Measurements from ENCODE around the gene CELF2. TPM values are rescaled to one million over a fixed set of nuclear protein-coding genes. Genes with fewer than 3 reads are reported as not detected.

Gene CELF2
- total and polyA plus RNA-seq, 10 donors, result 13.5 to 180 (median 105) TPM

DNA sequence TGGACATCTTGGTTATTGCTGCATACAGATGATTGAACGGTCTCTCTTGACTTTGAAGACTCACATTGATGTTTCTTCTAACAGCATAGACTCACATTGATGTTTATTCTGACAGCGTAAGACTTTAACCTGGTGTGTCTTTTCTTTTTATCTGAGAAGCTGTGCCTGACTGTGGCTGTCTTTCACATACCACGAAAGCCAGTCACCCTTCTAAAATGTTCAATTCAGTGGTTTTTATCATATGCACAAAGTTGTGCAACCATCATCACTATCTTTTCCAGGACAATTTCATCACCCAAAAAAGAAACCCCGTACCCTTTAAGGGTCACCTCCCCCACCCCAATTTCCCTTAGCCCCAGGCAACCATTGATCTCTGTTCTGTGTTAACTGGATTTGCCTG lies 24.7 kb downstream of the CELF2 start:
- DNase-seq, result no peak
- H3K4me3 ChIP-seq, result no peak overlapping the region
- TF ChIP-seq POLR2A (IDR thresholded peaks at IDR 0.05), result no peak
- no peak for TF ChIP-seq CTCF (IDR thresholded peaks at IDR 0.05 in 8 of 11, conservative IDR thresholded peaks at IDR 0.05 in 3 of 11)
- no peak for TF ChIP-seq POLR2AphosphoS5 (IDR thresholded peaks at IDR 0.05)
- H3K27me3 ChIP-seq (replicated peaks in 1 of 7), result no peaks in the 10 kb centered on the region
- no peaks in the 10 kb centered on the region for H3K9me3 ChIP-seq
- 70 to 79% (median 72%) methylated on average over 4 of the region's 4 CpGs for WGBS, 5 donors
- H3K4me1 ChIP-seq, result no peaks in the 10 kb centered on the region
- no peaks in the 10 kb centered on the region for H3K36me3 ChIP-seq
- H3K27ac ChIP-seq, result no peak overlapping the region
- intact Hi-C loops (cut with DNase I; ENCODE audit: low total_unique reads), result no loop called here

- no peaks in the 10 kb centered on the region for H3K27me3 ChIP-seq (replicated peaks in 1 of 7)
- WGBS, 5 donors, result 90 to 95% (median 95%) methylated on average over 4 of the region's 4 CpGs
- TF ChIP-seq CTCF (IDR thresholded peaks at IDR 0.05 in 8 of 11, conservative IDR thresholded peaks at IDR 0.05 in 3 of 11) (no peak), POLR2AphosphoS5 (IDR thresholded peaks at IDR 0.05) (no peak), POLR2A (IDR thresholded peaks at IDR 0.05) (no peak)
- no peak overlapping the region for H3K4me3 ChIP-seq
- no peaks in the 10 kb centered on the region for H3K9me3 ChIP-seq
- intact Hi-C loops (cut with DNase I; ENCODE audit: low total_unique reads), result no loop called here
- H3K36me3 ChIP-seq, result no peaks in the 10 kb centered on the region
- no peak overlapping the region for H3K27ac ChIP-seq
- no peaks in the 10 kb centered on the region for H3K4me1 ChIP-seq
- DNase-seq, result no peak
Observed at GRCh38 chr10:11043039-11043438, 25.4 kb downstream of the CELF2 start.

DNA sequence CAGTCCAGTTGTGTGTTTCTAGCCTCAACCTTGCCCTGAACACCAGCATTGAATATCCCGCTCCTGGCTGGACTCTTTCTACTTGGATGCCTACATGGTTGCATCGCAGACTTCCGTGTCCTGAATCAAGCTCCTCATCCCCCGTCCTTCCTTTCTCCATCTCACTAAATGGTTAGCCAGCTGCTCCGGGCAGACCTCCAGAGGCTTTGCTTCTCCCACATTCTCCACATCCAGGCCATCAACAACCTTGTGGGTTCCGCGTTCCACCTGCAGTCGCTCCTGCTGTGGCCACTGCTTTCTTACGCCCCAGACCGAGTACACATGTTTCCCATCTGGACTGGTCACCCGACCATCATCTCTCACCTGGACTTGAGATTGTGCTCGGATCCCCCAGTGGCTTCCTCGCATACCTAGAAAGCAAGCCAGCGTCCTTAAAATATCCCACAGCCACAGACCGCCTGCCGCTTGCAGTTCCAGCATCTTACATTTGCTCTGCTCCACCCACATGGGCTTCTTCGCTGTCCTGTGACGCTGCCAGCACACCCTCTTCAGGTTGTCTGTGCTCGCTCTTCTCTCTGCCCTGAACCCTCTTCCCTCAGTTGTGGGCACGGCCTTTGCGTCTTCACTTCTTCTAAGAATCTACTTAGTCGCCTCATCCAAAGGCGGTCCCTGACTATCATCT lies 25.9 kb downstream of the CELF2 start:
- DNase-seq, result no peak
- Histone ChIP-seq H3K4me1 (no peaks in the 10 kb centered on the region), H3K36me3 (no peaks in the 10 kb centered on the region), H3K9me3 (no peaks in the 10 kb centered on the region), H3K4me3 (no peak overlapping the region), H3K27me3 (replicated peaks in 1 of 7) (no peaks in the 10 kb centered on the region), H3K27ac (no peak overlapping the region)
- TF ChIP-seq CTCF (IDR thresholded peaks at IDR 0.05 in 8 of 11, conservative IDR thresholded peaks at IDR 0.05 in 3 of 11), result no peak
- no peak for TF ChIP-seq POLR2AphosphoS5 (IDR thresholded peaks at IDR 0.05)
- no peak for TF ChIP-seq POLR2A (IDR thresholded peaks at IDR 0.05)
- 84 to 94% (median 93%) methylated on average over 23 of the region's 23 CpGs for WGBS, 5 donors
- intact Hi-C loops (cut with DNase I; ENCODE audit: low total_unique reads), result no loop called here

DNA sequence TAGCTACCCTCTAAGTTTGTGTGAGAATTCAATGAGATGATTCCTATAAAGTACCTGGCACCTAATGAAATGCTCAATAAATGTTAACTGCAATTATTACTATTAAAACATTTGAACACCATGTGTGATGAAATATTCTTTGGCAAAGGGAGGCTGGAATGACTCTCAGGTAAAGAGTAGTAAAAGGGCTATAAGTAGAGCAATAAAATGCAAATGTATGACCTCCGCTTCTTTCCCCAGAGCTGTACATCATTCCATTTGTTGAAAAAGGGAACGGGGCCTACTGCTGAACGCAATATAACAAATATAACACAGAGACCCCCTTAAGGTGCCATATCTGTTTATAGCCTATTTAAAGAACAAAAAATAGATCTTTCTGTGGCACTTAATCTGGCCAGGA lies 27.8 kb downstream of the CELF2 start:
- no peak for DNase-seq
- H3K4me3 ChIP-seq, result no peak overlapping the region
- H3K4me1 ChIP-seq, result no peaks in the 10 kb centered on the region
- no peaks in the 10 kb centered on the region for H3K36me3 ChIP-seq
- no peaks in the 10 kb centered on the region for H3K27me3 ChIP-seq (replicated peaks in 1 of 7)
- 91 to 97% (median 97%) methylated on average over 3 of the region's 3 CpGs for WGBS, 5 donors
- intact Hi-C loops (cut with DNase I; ENCODE audit: low total_unique reads), result no loop called here
- H3K27ac ChIP-seq, result no peak overlapping the region
- TF ChIP-seq CTCF (IDR thresholded peaks at IDR 0.05 in 8 of 11, conservative IDR thresholded peaks at IDR 0.05 in 3 of 11) (no peak), POLR2AphosphoS5 (IDR thresholded peaks at IDR 0.05) (no peak), POLR2A (IDR thresholded peaks at IDR 0.05) (no peak)
- H3K9me3 ChIP-seq, result no peaks in the 10 kb centered on the region

All from spleen (tissue), 11 donors.